Fibroblast of skin of back (primary cell): ENCODE measurements around the gene UNC13A.
A peak's percentile ranks its signal among the peaks of the same experiment; 100 is the strongest.

Experiments
- DNase-seq: peaks from one replicate; pipeline ENCODE4 v3.0.0-alpha.2; 2013

The UNC13A gene

DNA sequence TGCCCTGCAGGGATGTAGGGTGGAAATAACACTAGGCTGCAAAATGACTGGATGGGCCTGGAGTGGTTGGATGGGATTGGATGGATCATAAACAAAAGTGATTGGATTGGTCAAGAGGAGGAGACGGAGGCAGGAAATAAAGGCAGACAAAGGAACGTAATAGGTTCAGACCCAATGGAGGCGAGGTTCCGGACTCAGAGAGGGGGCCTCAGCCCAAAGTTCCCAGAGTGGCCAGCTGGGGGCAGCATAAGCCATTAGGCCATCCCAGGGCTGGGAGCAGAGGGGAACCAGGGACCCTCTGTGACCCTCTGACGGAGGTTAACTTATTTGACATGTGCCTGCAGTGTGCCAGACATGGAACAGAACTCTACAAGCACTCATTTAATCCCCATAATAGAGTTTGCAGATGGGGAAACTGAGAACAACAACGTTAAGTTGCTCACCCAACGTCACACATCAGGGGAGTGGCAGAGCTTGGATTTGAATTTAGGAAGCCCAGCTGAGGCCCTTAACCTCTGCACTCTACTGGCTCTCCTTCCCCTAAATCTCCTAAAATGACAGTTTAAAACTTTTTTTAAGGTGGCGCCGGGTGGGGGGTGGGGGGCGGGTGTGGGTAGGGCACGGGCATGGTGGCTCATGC, 15.8 kb upstream of the UNC13A start:
- peak; percentile 19 for DNase-seq

DNA sequence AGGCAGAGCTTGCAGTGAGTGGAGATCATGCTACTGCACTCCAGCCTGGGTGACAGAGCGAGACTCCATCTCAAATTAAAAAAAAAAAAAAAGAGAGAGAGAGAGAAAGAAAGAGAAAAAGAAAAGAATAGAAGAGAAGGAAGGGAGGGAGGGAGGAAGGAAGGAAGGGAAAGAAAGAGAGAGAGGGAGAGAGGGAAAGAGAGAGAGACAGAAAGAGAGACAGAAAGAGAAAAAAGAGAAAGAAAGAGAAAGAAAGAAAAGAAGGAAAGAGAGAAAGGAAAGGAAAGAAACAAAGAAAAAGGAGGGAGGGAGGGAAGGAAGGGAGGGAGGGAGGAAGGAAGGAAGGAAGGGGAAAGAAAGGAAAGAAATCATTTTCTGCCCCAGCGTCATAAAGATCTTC, 7.0 kb upstream of the UNC13A start:
- DNase-seq: no peak

DNA sequence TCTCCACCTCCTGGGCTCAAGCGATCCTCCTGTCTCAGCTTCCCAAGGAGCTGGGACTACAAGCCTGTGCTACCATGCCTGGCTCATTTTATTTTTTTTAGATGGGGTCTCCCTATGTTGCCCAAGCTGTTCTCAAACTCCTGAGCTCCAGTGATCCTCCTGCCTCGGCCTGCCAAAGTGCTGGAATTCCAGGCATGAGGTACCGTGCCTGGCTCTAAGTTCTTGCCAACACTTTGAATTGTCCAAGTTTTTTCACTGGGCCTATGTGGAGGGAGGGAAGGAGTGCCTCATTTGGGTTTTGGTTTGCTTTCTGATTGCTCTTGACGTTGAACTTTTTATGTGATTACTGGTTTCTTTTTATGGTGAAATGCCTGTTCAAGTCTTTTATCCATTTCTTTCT, 4.4 kb upstream of the UNC13A start:
- DNase-seq: no peak

DNA sequence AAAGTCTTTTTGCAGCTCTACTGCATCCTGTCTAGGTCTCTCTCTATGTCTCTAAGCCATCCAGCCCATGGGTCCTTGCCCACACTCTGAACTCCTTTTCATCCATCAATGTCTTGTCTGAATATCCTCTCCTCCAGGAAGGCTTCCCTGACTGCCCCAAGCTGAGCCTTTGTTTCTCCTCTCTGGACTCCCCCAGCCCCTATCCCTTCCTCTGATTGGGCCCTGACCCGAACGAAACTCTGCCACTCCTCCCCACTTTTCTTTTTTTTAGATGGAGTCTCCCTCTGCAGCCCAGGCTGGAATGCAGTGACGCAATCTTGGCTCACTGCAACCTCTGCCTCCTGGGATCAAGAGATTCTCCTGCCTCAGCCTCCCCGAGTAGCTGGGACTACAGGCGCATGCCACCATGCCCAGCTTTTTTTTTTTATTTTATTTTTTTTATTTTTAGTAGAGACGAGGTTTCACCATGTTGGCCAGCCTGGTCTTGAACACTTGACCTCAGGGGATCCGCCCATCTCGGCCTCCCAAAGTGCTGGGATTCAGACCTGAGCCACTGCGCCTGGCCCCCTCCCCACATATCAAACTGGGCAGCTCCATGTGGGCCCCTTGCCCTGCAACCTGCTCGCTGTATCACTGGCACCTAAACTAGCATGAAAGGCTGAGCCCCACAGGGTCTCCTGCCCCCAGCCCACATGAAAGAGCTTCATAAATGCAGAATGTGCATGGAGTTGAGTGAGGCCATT, 870 bp upstream of the UNC13A start:
- no peak for DNase-seq

DNA sequence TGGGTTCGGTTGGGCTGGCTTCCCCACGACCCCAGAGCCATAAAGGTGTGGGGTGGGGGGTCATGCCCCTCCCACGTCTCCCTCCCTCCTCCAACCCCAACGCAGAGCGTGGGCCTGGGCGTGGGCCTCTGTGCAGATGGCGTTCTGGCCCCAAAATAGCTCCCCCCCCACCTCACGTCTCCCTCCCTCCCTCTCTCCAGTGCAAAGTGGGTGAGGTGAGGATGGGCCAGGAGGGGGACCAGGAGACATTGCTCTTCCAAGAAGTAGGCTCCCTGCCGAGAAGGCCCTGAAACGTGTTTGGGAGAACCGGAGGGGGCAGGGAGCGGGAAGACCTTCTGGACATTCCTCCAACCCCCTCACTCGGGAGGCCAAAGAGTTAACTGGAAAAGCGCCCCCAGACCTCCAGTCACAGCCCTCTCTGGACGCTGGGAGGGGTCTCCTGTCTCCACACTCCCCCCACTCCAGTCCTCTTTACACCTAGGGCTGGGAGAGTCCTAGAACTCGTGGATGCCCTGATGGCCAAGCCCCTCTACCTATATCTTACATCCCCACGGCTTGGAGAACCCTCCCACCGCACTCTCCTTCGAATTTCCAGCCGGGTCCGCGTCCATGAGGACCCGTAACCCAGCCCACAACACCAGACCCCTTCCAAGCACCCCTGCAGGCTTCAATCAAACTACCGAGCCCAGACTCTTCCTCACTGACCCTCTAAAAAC, 855 bp downstream of the UNC13A start:
- no peak for DNase-seq

DNA sequence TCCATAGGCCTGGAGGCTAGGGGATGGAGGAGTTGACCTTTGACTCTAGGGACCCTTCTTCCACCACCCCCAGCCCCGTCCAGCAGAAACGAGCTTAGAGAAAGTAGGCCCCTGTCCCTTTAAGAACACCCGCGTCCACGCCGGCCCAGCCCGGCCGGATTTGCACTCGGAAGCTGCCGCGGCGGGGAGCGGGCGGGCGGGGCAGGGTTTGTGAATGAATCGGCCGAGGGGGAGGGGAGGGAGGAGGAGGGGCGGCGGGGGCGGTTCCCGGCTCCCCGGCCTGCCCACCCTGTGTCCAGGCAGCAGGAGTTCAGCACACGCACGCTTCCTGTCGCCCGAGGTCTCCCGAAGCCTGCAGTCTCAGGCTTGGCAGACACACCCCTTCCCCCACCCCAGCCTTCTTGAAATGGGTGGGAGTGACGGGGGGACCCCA, 1.5 kb downstream of the UNC13A start:
- peak; percentile 42 for DNase-seq

DNA sequence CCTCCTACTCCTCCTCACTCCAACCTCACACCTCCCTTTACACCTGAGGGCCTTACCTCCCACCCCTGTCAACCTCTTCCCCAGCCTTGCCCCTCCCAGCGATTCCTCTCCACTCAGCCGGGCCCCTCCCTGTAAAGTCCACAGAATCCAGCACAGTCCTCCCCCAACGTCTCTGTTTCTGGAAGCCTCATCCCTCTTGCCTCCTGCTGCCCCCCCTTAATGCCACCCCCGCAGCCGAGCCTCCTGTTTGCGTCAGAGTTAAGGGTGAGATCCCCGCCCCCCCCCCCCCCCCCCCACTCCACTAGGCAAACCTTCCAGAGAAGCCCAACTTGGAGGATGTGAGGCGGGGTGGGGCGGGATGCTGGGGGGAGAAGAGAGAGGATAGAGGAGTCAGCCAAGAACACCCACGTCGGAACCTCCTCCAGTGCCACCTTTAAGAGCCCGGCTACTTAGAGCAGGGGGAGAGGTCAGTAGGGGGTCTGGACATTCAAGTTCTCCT, 2.1 kb downstream of the UNC13A start:
- DNase-seq: peak; percentile 32

DNA sequence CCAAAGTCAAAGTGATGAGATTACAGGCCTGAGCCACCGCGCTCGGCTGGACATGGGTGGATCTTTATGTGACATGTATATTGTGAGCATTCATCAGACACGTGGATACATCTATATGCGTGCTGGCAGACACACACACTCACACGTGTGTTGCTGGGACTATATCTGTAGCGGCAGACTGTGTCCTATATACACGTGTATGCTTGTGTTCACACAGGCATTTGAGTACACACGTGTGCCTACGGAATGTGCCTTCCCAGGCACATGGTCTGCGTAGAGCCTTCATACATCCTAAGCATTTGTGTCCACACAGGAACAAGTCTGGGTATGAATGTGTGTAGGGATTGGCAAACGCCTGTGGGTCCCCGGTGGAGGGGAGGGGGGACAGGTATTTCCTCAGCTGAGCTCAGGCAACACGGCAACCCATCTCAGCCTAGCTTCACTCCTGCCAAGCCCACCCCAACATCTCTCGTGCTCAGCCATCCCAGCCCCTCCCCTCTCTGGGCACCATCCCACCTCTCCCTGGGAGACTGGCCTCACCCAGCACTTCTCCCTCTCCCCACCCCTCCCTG, 2.6 kb downstream of the UNC13A start:
- DNase-seq: no peak

DNA sequence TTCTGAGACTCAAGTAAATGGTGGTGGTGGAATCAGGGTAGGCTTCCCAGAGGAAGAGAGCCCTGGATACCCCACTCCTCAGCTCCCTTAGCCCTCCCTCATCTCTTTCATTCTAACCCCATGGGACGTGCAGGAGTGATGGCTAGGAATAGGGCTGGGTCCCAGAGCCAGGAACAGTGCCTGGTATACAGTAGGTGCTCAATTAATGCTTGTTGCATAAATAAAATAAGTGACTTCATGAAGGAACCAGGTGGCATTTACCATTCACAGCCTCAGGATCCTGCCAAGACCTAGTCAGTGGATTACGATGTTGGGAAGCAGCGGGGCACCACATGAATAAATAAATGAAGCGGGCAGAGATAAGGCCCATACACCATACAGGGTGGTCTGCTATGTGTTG, 3.9 kb downstream of the UNC13A start:
- DNase-seq: no peak

DNA sequence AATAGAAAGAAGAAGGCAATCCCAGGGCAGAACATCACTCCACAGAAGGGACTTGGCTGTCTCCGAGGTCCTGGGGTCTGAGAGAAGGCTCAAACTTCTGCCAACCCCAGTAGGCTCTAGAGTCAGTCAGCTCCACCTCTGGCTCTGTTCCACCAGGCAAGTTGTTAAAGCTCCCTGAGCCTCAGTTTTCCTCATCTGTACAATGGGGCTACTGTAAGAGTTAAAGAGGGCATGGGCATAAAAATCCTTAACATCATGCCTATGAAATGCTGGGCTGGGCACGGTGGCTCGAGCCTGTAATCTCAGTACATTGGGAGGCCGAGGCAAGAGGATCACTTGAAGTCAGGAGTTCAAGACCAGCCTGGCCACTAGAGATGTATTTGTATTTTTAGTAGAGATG, 5.1 kb downstream of the UNC13A start:
- DNase-seq: no peak

DNA sequence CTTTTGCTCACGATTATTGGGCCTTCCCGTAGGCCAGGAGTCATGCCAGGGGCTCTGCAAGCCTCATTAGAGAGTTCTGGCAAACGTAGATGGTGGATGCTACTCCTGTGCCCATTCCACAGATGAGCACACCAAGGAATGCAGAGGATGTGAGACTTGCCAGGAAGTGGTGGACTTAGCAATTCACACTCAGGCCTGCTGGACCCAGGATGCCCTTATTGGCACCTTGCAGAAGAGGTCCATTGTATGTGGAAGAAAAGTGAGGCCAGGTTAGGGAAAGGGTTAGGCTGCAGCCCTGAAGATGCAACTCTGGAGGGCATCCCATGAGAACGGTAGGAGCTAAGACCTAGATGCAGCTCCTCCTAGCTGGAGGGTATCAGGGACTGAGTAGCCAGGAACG, 5.9 kb downstream of the UNC13A start:
- no peak for DNase-seq

DNA sequence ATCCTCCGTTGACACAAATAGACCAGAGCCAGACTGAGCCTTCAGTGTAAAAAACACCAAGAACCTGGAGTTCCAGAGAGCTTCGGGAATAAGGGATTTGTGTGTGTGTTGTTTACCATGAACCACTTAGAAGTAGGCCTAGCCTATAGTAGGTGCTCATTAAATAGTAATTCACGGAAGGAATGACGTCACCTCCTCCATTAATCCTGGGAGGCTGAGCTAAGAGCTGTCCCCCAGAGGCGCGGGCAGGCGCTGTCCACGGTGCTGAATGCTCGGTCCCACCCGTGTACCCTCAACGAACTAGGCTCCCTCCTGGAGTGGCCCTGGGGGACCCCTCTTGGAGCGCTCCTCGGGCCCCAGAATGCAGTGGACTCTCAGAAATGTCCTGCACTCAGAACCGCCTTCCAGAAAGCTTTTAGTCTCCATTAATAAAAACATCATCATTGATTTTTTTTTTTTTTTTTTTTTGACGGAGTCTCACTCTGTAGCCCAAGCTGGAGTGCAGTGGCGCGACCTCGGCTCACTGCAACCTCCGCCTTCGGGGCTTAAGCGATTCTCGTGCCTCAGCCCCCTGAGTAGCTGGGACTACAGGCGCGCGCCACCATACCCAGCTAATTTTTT, 6.5 kb downstream of the UNC13A start:
- DNase-seq: peak; percentile 46

DNA sequence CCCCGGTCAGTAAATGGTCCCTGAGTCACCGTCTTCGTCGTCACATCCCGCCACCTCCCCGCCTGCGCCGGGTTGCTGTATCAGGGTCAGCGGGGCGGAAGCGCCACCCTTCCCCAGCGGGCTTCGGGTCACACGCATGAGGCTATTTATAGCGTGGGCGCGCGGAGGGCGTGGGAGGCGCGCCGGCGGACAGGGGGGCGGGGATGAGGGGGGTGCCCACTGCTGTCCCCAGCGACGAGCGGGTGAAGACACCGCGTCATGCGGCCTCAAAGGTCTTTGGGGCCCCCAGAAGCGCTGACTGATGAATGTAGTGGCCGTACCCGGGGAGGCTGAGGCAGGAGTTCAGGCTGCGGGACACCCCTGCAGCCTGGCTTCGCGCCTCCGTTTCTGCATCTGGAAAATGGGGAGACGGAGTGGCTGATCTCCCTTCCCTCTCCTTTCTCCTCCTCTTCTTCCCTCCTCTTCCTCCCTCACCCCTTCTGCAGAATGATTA, 7.9 kb downstream of the UNC13A start:
- DNase-seq: peak; percentile 83

DNA sequence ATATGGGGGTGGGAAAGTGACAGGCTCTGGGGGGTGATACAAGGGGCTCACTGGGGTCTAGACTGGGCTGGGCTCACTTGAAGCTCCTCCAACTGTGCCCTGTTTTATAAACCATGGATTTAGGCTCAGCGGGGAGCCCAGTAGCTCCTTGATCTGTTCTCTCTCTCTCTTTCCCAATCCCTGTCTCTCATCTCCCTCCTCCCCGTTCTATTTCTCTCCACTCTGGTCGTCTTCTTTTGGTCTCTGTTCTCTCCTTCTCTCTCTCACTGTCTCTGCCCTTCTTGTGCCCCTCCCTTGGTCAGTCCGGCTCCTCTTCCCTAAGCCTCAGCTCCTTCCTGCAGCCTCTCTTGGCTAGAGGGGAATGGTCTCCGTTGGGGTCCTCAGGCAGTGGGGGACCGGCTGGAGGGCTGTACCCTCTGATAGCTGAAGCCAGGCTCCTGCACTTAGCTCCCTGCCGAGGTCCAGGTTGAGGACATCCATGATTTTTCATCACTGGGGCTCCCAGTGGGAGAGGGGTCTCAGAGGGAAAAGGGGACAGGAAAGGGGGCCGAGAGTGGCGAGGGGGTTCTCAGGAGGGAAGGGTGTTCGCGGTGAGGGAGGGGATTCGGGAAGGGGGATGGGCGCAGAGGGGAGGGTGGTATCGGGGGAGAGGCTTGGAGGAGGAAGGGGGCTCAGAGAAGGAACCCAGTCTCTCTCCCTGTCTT, 8.5 kb downstream of the UNC13A start:
- no peak for DNase-seq

DNA sequence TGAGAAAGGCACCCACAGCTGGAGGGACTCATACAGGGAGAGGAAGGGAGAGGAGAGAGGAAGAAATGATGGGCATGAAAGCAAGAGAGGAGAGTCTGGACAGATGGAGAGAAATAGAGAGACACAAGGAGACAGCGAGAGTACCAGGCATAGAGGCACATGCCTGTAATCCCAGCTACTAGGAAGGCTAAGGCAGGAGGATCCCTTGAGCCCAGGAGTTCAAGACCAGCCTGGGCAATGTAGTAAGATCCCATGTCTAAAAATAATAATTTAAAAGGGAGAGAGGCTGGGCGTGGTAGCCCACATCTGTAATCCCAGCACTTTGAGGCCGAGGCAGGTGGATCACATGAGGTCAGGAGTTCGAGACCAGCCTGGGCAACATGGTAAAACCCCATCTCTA, 9.3 kb downstream of the UNC13A start:
- no peak for DNase-seq

DNA sequence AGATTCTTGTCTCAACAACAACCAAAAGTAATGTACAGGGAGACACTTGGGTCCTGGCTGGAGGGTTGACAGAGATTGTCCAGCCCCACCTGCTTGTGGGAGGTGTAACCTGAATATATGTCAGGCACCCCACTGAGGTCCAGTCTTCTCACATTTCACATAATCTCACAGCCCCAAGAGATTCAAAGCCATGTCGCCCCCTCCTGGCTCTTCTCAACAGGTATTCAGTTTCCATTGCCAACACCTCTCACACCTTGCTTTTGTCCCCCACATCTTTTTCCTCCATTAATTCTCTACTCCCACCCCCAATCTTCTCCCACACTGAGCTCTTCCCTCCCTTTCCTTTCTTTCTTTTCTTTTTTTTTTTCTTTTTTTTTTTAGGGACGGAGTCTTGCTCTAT, 11.2 kb downstream of the UNC13A start:
- no peak for DNase-seq

DNA sequence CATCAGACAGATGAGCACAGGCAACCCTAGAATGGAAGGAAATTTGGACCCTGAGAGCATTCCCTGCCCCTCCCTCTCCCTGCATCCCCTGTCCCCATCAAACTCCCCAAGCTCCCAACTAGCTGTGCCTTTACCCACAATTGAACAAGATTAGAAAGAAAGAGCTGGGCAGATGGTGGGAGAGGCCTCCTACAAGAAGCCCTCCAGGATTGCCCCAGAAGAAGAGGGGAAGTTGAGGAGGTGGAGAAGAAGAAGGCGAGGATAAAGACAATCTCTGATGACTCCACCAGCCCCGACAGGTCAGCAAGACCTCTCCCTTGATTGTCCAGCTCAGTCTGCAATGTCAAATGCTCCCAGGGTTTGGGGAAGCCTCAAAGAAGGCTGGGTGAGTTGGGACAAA, 11.9 kb downstream of the UNC13A start:
- no peak for DNase-seq

DNA sequence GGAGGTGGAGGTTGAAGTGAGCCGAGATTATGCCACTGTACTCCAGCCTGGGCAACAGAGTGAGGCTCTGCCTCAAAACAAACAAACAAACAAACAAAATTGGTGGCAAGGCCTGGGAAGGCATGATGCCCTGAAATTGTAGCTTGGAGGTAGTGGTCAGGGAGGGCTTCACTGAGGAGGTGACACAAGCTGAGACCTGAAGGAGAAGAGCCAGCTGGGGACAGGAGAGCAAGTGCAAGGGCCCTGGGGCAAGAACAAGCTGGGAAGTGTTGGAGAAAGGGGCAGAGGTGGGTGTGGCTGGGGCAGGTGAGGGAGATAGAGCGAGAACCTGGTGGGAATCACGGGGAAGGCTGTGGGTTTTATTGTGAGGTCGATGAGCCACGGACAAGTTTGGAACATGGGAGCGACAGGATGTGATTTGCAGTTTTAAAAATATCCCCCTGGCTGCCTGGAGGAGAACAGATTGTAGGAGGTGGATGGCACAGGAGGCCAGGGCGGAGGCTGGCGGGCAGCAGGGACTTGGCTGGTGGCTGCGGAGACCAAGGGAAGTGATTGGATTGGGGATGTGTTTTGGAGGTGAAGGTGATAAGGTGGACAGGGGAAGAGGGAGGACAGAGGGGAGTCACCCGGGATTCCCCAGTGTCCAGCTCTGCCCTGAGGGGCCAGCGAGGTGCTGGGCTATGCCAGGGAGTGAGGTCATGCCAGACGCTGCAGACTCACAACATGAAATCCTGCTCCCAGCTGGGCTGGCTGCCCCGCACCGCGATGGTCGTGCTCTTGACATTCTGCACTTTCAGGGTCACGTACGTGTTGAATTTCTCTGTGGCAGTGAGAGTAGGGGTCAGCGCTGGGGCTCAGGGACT, 14.0 kb downstream of the UNC13A start:
- DNase-seq: no peak

DNA sequence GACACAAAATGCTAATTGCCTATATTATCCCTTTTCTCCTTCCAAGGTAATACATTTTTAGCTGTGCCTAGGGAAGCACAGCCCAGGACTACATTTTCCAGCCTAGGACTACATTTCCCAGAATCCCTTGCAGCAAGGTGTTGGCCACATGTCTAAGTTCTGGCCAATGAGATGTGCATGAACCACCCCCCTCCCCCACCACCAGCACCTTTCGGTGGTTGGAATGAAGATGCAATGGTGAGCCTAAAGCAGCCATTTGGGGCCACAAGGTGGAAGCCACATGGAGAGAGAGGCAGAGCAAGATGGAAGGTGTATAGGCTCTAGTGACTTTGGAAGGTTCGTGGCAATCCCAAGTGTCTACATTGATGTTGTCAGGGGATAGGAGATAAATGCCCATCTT, 16.2 kb downstream of the UNC13A start:
- peak; percentile 21 for DNase-seq

DNA sequence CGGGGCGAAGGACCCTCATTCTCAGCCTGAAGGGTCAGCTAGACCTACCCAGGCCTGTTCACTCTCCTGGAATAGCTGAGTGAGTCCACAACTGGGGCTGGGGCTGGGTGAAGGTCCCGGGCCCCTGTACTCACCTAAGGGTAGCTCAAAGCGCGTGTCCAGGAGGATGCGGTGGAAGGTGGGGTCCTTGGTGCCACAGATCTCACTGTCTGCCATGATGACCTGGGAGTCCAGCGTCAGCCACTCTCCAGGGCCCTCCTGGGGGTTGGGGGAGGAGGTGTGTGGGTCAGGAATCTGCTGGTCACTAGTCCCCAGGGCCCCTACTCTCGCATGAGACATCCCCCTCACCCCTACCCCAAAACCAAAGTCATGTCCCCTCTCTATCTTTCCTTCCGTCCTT, 18.7 kb downstream of the UNC13A start:
- no peak for DNase-seq

DNA sequence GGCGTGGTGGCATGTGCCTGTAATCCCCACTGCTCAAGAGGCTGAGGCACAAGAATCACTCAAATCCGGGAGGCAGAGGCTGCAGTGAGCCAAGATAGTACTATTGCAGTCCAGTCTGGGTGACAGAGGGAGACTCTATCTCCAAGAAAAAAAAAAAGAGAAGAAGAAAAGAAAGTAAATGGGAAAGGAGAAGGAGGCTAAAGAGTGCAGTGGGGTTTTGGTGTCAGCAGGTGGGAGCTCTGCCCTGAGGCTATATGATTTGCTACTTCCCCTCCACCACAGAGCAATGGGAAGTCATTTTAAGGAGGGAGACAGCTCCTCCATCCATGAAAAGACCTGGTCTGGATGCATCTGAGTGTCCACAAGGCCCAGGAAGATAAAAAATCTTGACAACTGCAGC, 23.1 kb downstream of the UNC13A start:
- no peak for DNase-seq
